HCT116 (cell line): Measurements from ENCODE around the gene KRTAP10-11. TPM values are rescaled to one million over a fixed set of nuclear protein-coding genes. Genes with fewer than 3 reads are reported as not detected.

Source experiments
- ATAC-seq: fragments of 200-7000 bp; cut with Tn5 transposase; 2 replicates; pipeline ENCODE4 v1.9.1; 2020; ENCODE audit warnings: mild to moderate bottlenecking, moderate library complexity
- BruUV-seq: library from RNA; stranded (reverse); fragments of 400-500 nt; replicated peaks from 2 replicates; lab custom pipeline; 2021; lab: Mats Ljungman, UMichigan
- CTCF ChIA-PET: fragments of 300-600 bp; sonication (Branson Sonifier 250); formaldehyde crosslinking; loops from one replicate; lab custom pipeline; 2021; ENCODE audit warnings: antibody characterized with exemption; lab: Charles Lee
- POLR2A ChIA-PET: fragments of 300-600, 350-600 bp; sonication (Branson Sonifier 250); formaldehyde crosslinking; loops from one replicate; lab custom pipeline; 2021; ENCODE audit warnings: antibody characterized with exemption; lab: Charles Lee
- RAD21 ChIA-PET, 2 experiments: fragments of 300-600 bp; sonication (Branson Sonifier 250); formaldehyde crosslinking; loops; one replicate each; lab custom pipeline; 2023; ENCODE audit warnings: low total read pairs in 2 of 2; ENCODE audit not compliant: uncharacterized antibody in 2 of 2, unreplicated experiment in 2 of 2, low non-redundant PET in 1 of 2; lab: Charles Lee
- DNase-seq: peaks from one replicate; pipeline ENCODE4 v3.0.0-alpha.2; 2010; ENCODE audit warnings: low read depth, low spot score
- H2AFZ ChIP-seq: fragments of 200-600 bp; shearing (Covaris generic), sonication (generic); 2 replicates; pipeline ENCODE4 v1.6.1; 2017; ENCODE audit warnings: low read depth, mixed run types, mixed read lengths, antibody characterized with exemption, low read length; ENCODE audit not compliant: poor library complexity, severe bottlenecking
- H3K27ac ChIP-seq: 2 replicates; pipeline ENCODE4 v1.5.1; 2012; ENCODE audit warnings: low read depth, low read length
- H3K27me3 ChIP-seq: fragments of 200-600 bp; sonication (generic); 2 replicates; pipeline ENCODE4 v1.6.1; 2016; ENCODE audit warnings: mixed run types, low read length, mixed read lengths; ENCODE audit not compliant: insufficient read depth
- H3K36me3 ChIP-seq, 2 experiments: fragments of 200-500 bp in 1 of 2; fragments of 200-600 bp in 1 of 2; sonication (Bioruptor generic) in 1 of 2; sonication (generic) in 1 of 2; 2 replicates each; pipeline versions ENCODE4 v1.5.1 to v1.6.1; 2014 to 2016; ENCODE audit warnings: low read length in 2 of 2, inconsistent platforms in 1 of 2, mixed read lengths in 1 of 2, mixed run types in 1 of 2; ENCODE audit not compliant: insufficient read depth in 2 of 2, control insufficient read depth in 1 of 2
- H3K4me1 ChIP-seq, 2 experiments: fragments of 200-600 bp in 1 of 2; sonication (generic) in 1 of 2; 2 replicates each; pipeline versions ENCODE4 v1.5.1 to v1.6.1; 2012 to 2017; ENCODE audit warnings: low read length in 2 of 2, inconsistent platforms in 1 of 2, mild to moderate bottlenecking in 1 of 2, mixed read lengths in 1 of 2, mixed run types in 1 of 2, moderate library complexity in 1 of 2; ENCODE audit not compliant: insufficient read depth in 2 of 2, control insufficient read depth in 1 of 2
- H3K4me2 ChIP-seq: fragments of 200-600 bp; sonication (generic); 2 replicates; pipeline ENCODE4 v1.6.1; 2017; ENCODE audit warnings: mixed run types, low read length, mixed read lengths
- H3K4me3 ChIP-seq, 2 experiments: fragments of 200-600 bp in 1 of 2; sonication (generic) in 1 of 2; replicated peaks in 1 of 2; 2 replicates each; pipeline ENCODE4 v1.5.1; 2011 to 2016; ENCODE audit warnings: low read length in 2 of 2, control low read depth in 1 of 2, low read depth in 1 of 2, mild to moderate bottlenecking in 1 of 2, mixed read lengths in 1 of 2, mixed run types in 1 of 2
- H3K79me2 ChIP-seq: fragments of 200-600 bp; sonication (generic); 2 replicates; pipeline ENCODE4 v1.6.1; 2017; ENCODE audit warnings: mild to moderate bottlenecking, mixed run types, low read length, moderate library complexity, mixed read lengths; ENCODE audit not compliant: insufficient read depth
- H3K9ac ChIP-seq: fragments of 200-600 bp; sonication (generic); 2 replicates; pipeline ENCODE4 v1.6.1; 2016; ENCODE audit warnings: low read length, mixed read lengths
- H3K9me2 ChIP-seq: fragments of 200-600 bp; sonication (generic), shearing (Covaris generic); 2 replicates; pipeline ENCODE4 v1.6.1; 2017; ENCODE audit warnings: mixed run types, mild to moderate bottlenecking, moderate library complexity; ENCODE audit not compliant: insufficient read depth
- H3K9me3 ChIP-seq, 2 experiments: fragments of 200-500 bp in 1 of 2; fragments of 200-600 bp in 1 of 2; sonication (Bioruptor generic) in 1 of 2; sonication (generic) in 1 of 2; 2 replicates each; pipeline ENCODE4 v1.6.1; 2014 to 2017; ENCODE audit warnings: low read length in 2 of 2, mixed read lengths in 2 of 2, inconsistent platforms in 1 of 2, low read depth in 1 of 2, mild to moderate bottlenecking in 1 of 2, mixed run types in 1 of 2, moderate library complexity in 1 of 2; ENCODE audit not compliant: control insufficient read depth in 1 of 2, insufficient read depth in 1 of 2
- H4K20me1 ChIP-seq: fragments of 200-600 bp; sonication (generic), shearing (Covaris generic); 2 replicates; pipeline ENCODE4 v1.6.1; 2017; ENCODE audit warnings: mixed run types, mild to moderate bottlenecking, moderate library complexity; ENCODE audit not compliant: insufficient read depth
- ATF3 ChIP-seq: IDR thresholded peaks from 2 replicates; pipeline ENCODE4 v1.6.1; 2012
- CBX3 ChIP-seq: IDR thresholded peaks from 2 replicates; pipeline ENCODE4 v1.6.1; 2012; ENCODE audit warnings: low read depth
- CEBPB ChIP-seq: IDR thresholded peaks from 2 replicates; pipeline ENCODE4 v1.6.1; 2012; ENCODE audit warnings: low read depth
- EZH2 ChIP-seq: fragments of 200-600 bp; sonication (generic); IDR thresholded peaks from 2 replicates; pipeline ENCODE4 v1.6.1; 2017; ENCODE audit warnings: antibody characterized with exemption, mixed run types
- EZH2phosphoT487 ChIP-seq: fragments of 200-600 bp; IDR thresholded peaks from 2 replicates; pipeline ENCODE4 v1.6.1; 2018; ENCODE audit warnings: antibody characterized with exemption, borderline replicate concordance
- FOSL1 ChIP-seq: IDR thresholded peaks from 2 replicates; pipeline ENCODE4 v1.6.1; 2012; ENCODE audit warnings: low read depth
- JUND ChIP-seq: IDR thresholded peaks from 2 replicates; pipeline ENCODE4 v1.6.1; 2012
- POLR2AphosphoS5 ChIP-seq: IDR thresholded peaks from 2 replicates; pipeline ENCODE4 v1.6.1; 2011; ENCODE audit warnings: mild to moderate bottlenecking, low read depth, low read length, moderate library complexity
- SIN3A ChIP-seq: IDR thresholded peaks from 2 replicates; pipeline ENCODE4 v1.6.1; 2012; ENCODE audit warnings: low read depth
- SP1 ChIP-seq: IDR thresholded peaks from 2 replicates; pipeline ENCODE4 v1.6.1; 2012; ENCODE audit warnings: low read depth
- ZBTB33 ChIP-seq: IDR thresholded peaks from 2 replicates; pipeline ENCODE4 v1.6.1; 2011; ENCODE audit warnings: mild to moderate bottlenecking, low read length, moderate library complexity; ENCODE audit not compliant: insufficient replicate concordance; ENCODE audit errors: extremely low read depth
- ZNF274 ChIP-seq: fragments of 200-500 bp; sonication (Bioruptor generic); IDR thresholded peaks from 2 replicates; pipeline ENCODE4 v1.6.1; 2014; ENCODE audit warnings: mild to moderate bottlenecking, low read depth, low read length, inconsistent platforms
- intact Hi-C: fragments of 100-400 bp; cut with micrococcal nuclease; formaldehyde crosslinking; loops from 2 replicates; pipeline ENCODE4 v1.10.0; 2022
- total RNA-seq: library from RNA; stranded (reverse); gene quantifications from one replicate; pipeline ENCODE4 v1.2.1, GENCODE V29; 2021; ENCODE audit not compliant: unreplicated experiment
- TF ChIP-seq, protein P1 (sequence below), 3 experiments: fragments of 200-600 bp in 1 of 3; sonication (generic) in 1 of 3; IDR thresholded peaks in 2 of 3; conservative IDR thresholded peaks in 1 of 3; 2 replicates each; pipeline ENCODE4 v1.5.1; 2012 to 2017; ENCODE audit warnings: low read depth in 2 of 3, low read length in 2 of 3, antibody characterized with exemption in 1 of 3, borderline replicate concordance in 1 of 3, control low read depth in 1 of 3, mild to moderate bottlenecking in 1 of 3, mixed read lengths in 1 of 3, mixed run types in 1 of 3, moderate library complexity in 1 of 3; ENCODE audit not compliant: insufficient read depth in 1 of 3
- TF ChIP-seq, protein P2 (sequence below): IDR thresholded peaks from 2 replicates; pipeline ENCODE4 v1.6.1; 2012

KRTAP10-11 gene
- total RNA-seq, 1 experiment from 2014 or later = not detected

DNA sequence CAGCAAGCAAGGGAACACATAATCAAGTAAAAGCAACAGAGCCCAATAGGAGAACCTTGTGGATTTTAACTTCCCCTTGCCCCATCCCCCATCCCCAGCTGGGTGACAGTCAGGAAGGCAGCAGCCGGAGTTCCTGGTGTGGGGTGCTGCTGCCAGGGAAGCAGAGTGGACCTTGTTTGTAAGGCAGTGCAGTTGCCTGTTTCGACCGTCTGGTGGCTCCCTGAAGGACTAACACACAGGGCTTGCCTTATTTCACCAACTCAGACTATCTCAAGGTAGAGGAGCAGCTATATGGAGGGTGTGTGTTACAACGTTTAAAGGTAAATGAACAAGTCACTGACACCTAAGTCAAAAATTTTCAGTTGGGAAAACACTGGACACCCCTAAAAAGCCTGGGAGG is 27.7 kb upstream of the KRTAP10-11 start:
- Histone ChIP-seq H4K20me1 (no peaks in the 10 kb centered on the region), H3K4me3 (no peak overlapping the region), H3K27me3 (no peaks in the 10 kb centered on the region), H2AFZ (no peak overlapping the region), H3K4me1 (no peaks in the 10 kb centered on the region), H3K9ac (no peak overlapping the region), H3K9me2 (no peaks in the 10 kb centered on the region), H3K27ac (no peak overlapping the region), H3K36me3 (no peaks in the 10 kb centered on the region), H3K4me2 (no peak overlapping the region), H3K9me3 (peaks cover 8 to 20% of the 10 kb centered on the region in 2 experiments), H3K79me2 (no peaks in the 10 kb centered on the region)
- POLR2A ChIA-PET = no interaction called here
- RAD21 ChIA-PET = no interaction called here
- ATAC-seq = peak; percentile 88
- no TSS peak for BruUV-seq
- DNase-seq = peak; percentile 2
- TF ChIP-seq, protein P1, sequence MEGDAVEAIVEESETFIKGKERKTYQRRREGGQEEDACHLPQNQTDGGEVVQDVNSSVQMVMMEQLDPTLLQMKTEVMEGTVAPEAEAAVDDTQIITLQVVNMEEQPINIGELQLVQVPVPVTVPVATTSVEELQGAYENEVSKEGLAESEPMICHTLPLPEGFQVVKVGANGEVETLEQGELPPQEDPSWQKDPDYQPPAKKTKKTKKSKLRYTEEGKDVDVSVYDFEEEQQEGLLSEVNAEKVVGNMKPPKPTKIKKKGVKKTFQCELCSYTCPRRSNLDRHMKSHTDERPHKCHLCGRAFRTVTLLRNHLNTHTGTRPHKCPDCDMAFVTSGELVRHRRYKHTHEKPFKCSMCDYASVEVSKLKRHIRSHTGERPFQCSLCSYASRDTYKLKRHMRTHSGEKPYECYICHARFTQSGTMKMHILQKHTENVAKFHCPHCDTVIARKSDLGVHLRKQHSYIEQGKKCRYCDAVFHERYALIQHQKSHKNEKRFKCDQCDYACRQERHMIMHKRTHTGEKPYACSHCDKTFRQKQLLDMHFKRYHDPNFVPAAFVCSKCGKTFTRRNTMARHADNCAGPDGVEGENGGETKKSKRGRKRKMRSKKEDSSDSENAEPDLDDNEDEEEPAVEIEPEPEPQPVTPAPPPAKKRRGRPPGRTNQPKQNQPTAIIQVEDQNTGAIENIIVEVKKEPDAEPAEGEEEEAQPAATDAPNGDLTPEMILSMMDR (IDR thresholded peaks at IDR 0.05 in 2 of 3, conservative IDR thresholded peaks at IDR 0.05 in 1 of 3; ENCODE audit: borderline replicate concordance in 1 of 3, insufficient read depth in 1 of 3, low read depth in 2 of 3, low read length in 2 of 3) = peak; percentile 6 to 23 (median 14); a peak in 1 of 6 replicates
- TF ChIP-seq ZBTB33 = no peak
- CTCF ChIA-PET = no interaction called here
- intact Hi-C loops = no loop called here

DNA sequence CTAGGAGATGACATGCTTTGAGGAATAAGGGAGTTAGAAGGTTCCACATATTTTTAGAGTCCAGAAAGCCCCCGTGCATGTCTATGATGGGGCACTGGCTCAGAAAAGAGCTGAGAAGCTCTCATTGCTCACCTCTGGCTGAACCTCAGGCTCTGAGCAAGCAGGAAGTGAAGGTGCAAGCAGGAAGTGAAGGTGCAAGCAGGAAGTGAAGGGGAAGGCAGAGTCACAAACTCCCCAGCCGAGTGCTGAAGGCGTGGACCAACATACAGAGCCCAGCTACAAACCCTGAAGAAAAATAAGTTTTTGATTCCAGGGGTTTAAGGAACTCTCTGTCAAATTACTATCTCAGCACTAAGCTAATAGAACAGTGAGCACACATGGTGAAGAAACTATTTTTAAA is 27.3 kb upstream of the KRTAP10-11 start:
- Histone ChIP-seq H2AFZ (no peak overlapping the region), H3K27ac (no peak overlapping the region), H3K27me3 (no peaks in the 10 kb centered on the region), H3K36me3 (no peaks in the 10 kb centered on the region), H3K4me2 (no peak overlapping the region), H3K4me1 (no peaks in the 10 kb centered on the region), H3K9ac (no peak overlapping the region), H3K9me2 (no peaks in the 10 kb centered on the region), H3K4me3 (no peak overlapping the region), H4K20me1 (no peaks in the 10 kb centered on the region), H3K79me2 (no peaks in the 10 kb centered on the region), H3K9me3 (peaks cover 12 to 24% of the 10 kb centered on the region in 2 experiments)
- DNase-seq (no peak), ATAC-seq (no peak)
- intact Hi-C loops = no loop called here
- ChIA-PET POLR2A (no interaction called here), CTCF (no interaction called here), RAD21 (no interaction called here)
- BruUV-seq = no TSS peak
- no peak for TF ChIP-seq JUND
- TF ChIP-seq, protein P2, sequence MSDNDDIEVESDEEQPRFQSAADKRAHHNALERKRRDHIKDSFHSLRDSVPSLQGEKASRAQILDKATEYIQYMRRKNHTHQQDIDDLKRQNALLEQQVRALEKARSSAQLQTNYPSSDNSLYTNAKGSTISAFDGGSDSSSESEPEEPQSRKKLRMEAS = no peak
- no peak for TF ChIP-seq ZNF274
- TF ChIP-seq ATF3 = no peak
- TF ChIP-seq EZH2phosphoT487 = no peak
- no peak for TF ChIP-seq POLR2AphosphoS5
- no peak for TF ChIP-seq CEBPB
- no peak for TF ChIP-seq SP1
- no peak for TF ChIP-seq CBX3
- TF ChIP-seq, protein P1 (IDR thresholded peaks at IDR 0.05 in 2 of 3, conservative IDR thresholded peaks at IDR 0.05 in 1 of 3; ENCODE audit: borderline replicate concordance in 1 of 3, insufficient read depth in 1 of 3, low read depth in 2 of 3, low read length in 2 of 3) = no peak
- TF ChIP-seq EZH2 = no peak
- TF ChIP-seq FOSL1 = no peak
- no peak for TF ChIP-seq SIN3A
